Measurements from ENCODE around the gene SPTLC2.

DNA sequence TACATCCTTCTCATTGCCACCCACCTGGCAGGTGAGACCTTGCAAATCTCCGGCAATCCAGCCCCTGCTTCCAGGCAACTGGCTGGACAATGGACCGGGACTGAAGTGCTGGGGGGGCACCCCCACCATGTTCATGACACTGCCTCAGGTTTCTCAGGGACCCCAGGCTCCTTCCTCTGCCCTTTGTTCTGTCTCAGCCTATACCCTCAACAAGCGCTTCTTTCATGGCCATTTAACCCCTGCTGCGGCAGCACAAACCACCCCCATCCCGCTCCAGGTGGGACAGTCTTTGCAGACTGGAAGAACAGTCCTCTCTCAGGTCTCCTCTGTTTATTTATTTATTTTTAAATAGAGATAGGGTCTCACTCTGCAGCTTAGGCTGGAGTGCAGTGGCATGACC lies 125.4 kb downstream of the SPTLC2 start:
- TF ChIP-seq EZH2 (IDR thresholded peaks at IDR 0.05; ENCODE audit: low read length, missing control alignments), result no peak
- TF ChIP-seq CTCF (conservative IDR thresholded peaks at IDR 0.05 in 1 of 2, IDR thresholded peaks at IDR 0.05 in 1 of 2; ENCODE audit: low read depth in 1 of 2, low read length in 2 of 2), result no peak

All from fibroblast of lung (primary cell).